Stimulated activated CD4-positive, alpha-beta T cell treated with anti-CD3 and anti-CD28 coated beads, Interleukin-2, amount 100 ng/mL, for 4 hours (primary cell): ENCODE measurements around the gene SETDB2.

ENCODE experiments used
- DNase-seq: peaks from one replicate; pipeline ENCODE4 v3.0.0-alpha.2; 2020; ENCODE audit warnings: low read depth

Gene SETDB2

DNA sequence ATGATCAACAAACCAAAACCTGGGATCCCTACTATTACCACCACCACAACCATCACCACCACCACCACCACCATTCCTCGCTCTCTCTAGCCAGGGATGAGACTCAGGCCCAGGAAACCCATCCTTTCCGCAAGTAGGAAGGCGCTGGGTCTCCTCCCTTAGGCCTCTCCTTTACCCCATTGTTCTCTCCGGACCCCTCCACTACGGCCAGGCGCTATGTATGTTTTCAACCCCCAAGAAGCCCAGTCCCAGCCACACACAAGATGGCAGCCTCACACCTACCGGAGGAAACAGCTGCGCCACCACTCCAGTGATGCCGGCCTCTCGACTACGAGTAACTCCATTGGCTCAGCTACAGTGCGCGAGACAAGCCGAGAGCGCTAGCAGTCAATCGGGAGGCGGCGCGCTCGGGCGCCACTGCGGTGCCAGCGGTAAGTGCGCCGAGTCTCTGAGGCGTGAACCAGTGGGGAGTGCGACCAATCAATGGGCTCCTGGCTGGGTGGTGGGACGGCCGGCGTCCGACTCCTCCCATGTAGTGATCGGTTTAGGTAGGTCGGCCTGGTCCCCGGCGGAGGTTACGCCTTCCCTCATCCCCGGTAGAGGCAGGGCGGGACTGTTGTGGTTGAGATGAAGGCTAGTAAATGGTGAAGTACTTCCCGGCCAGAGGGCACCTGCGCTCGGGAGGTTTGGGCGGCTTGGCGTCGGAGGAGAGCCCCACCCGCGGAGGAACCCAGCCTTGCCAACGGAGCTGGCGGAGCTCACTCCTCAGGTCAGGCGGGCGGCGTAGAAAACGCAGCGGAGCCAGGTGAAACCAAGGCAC, at the start of gene SETDB2, which contains the start of gene CAB39L:
TSS of gene SETDB2 (plus strand) at position 571 of the 820 bp plus-strand sequence. CDS start 7,620 bp downstream, outside the sequence.
TSS of gene CAB39L (minus strand) at position 361 of the 820 bp plus-strand sequence. CDS start 61,154 bp downstream, outside the sequence.
- peak; percentile 98 for DNase-seq

GRCh38 chr13:49395451-49395865, 48.6 kb upstream of the SETDB2 start:
- DNase-seq, result no peak

DNA sequence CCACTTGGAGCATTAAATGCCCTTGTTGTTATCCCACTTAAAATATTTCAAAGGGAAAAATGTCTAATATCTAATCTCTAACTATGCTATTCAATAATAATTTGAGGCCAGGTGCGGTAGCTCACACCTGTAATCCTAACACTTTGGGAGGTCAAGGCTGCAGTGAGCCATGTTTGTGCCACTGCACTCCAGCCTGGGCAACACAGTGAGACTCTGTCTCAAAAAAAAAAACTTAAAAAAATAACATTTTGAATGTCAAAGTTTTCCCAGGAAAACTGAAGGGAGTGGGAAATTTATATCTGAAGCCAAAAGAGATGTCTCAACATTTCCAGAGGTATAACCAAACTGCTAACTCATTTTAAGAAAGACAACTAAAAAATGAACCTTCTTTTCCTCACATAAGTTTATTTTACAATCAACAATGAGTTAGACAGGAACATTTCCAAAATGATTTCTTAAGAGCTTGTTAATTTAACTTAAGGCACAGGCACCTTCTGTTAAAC, 48.1 kb upstream of the SETDB2 start:
- no peak for DNase-seq

DNA sequence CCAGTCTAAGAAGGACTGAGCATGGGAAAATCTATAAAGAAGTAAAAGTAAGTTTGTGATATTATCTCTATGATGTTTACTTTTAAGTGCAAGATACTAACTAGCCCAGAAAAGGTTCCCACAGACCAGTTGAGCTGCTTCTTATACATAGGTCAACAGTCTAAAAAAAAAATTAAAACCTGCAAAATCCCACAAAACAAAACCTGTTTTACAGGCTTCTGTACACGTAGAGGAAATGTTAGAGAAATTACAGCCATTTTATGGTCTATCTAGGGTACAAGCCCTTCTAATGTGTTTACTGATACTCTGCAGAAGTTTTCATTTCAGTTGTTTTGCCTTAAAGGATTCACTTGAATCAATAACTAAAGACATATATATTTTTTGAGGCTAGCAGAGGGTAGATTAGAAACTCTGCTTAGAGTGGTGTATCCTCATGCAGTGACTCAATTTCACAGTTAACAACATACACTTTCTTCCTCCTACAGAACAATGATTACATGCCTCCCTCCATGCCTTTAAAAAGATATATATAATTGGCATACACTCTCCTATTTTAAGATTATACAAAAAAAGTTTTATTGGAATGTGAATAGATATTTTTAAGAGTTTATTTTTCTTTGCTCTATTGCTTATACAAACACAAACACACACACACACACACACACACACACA, 44.1 kb upstream of the SETDB2 start:
- DNase-seq, result no peak

DNA sequence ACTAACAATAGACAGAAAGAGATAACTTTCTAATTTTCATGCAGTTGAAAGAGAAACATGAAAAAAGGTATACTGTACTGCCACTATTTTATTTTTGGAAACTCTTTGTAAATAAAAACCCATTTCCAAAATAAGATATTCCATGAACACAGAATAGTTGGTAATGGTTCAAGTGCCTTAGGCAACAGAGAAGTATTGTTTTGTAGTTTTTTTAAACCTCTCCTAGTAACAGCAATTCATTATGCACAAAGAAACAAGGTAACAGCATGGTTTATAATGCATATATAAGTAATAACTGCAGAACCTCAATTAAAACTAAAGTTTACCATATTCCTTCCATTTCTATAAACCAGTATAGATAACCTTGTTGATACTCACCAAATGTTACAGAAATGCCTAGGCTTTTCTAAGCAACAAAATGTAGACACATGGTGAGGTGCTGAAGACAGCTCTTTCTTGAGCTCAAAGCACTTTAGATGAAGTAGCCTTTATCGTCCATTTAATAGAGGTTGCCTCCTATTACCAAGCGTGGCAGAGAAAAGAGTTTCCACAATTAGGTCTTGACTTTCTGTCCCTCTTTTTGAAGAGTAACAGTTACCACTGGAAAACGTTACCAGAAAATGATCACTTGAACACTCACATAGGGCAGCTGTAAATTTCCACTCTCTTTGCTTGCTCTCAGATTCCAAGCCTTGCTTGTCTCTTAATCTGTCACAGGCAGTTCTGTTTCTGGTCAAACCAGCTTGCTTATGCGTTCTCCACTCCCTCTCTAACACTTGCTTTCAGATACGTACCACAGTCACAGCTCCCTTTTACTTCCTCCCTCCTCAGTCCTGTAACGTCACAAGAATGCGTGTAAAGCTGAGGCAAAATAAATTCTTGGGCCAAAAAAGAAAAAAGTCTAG, 43.1 kb upstream of the SETDB2 start:
- no peak for DNase-seq

DNA sequence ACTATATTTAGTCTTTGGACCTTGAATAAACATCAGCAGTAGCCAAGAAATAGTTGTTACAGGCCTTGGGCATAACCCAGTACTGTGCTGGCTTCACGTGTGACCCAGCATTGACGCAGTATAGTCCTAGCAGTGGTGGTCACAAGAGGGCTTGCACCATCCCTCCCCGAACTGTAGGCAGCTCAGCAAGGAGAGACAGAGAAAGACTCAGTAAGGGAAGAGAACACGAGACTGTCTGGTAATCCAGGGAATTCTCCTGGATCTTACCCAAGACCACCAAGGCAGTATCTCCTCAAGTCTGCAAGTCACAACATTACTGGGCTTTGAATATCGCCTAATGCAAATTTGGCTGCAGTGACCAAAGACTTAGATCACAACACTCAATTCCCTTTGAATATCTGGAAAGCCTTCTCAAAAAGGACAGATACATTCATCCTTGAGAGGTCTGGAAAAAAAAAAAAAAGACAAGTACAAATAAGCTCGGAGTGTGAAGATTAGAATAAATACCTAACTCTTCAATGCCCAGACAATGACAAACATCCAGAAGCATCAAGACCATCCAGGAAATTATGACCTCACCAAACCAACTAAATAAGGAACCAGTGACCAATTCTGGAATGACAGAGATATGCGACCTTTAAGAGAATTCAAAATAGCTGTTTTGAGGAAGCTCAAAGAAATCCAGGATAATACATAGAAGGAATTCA, 39.9 kb upstream of the SETDB2 start:
- DNase-seq, result no peak

GRCh38 chr13:49404703-49405020, 39.4 kb upstream of the SETDB2 start:
- no peak for DNase-seq

GRCh38 chr13:49407068-49407467, 37.0 kb upstream of the SETDB2 start:
- DNase-seq, result no peak

- DNase-seq, result no peak
Observed at GRCh38 chr13:49407936-49408335, 36.1 kb upstream of the SETDB2 start.

DNA sequence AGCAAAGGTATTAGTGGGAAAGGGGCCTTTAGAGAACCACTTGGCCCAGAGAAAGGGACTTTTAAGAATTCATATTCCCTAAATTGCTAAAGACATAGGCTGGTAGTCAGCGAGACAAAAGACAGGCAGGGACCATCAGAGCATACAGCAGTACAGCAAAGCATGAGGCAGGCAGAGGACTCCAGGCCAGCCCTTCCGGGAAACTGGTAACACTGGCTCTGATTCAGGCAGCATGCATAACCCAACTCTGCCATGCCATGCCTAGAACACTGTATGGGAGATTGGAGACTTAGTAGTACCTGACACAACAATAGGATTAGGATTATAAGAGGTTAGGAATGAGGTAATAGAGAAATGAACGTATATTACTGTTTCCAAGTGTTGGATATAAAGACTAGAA, 35.1 kb upstream of the SETDB2 start:
- no peak for DNase-seq

GRCh38 chr13:49410006-49410405, 34.1 kb upstream of the SETDB2 start:
- no peak for DNase-seq

- no peak for DNase-seq
Observed at GRCh38 chr13:49410477-49410876, 33.6 kb upstream of the SETDB2 start.

DNA sequence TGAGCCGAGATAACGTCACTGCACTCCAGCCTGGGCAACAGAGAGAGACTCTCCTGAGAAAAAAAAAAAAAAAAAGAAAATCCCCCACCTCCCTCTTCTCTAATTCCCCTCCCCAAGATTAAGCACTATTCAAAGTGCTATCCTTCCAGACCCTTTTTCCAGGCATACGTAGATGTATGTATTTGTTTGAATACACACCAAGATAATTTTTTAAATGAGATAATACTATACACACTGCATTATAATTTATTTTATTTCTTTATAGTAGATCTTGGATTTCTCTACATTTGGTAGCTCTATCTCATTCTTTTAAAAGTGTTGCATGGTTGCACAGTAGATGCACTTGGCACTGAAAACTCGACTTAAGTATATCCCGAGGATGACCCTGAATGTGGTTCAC, 32.7 kb upstream of the SETDB2 start:
- DNase-seq, result no peak

- no peak for DNase-seq
Observed at GRCh38 chr13:49412749-49413148, 31.3 kb upstream of the SETDB2 start.

GRCh38 chr13:49417161-49417560, 26.9 kb upstream of the SETDB2 start:
- DNase-seq, result no peak

DNA sequence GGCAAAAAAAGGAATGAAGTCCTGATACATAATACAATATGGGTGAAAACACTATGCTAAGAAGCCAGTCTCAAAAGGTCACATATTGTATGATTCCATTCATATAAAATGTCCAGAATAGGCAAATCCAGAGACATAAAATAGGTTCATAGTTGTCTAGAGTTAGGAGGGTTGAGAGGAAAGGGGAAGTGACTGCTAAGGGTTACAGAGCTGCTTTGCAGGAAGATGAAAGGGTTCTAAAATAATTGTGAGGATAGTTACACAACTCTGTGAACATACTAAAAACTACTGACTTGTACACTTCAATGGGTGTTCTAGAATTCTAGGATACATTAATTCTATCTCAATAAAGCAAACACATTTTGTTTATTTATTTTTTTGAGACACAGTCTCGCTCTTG, 25.9 kb upstream of the SETDB2 start:
- no peak for DNase-seq

DNA sequence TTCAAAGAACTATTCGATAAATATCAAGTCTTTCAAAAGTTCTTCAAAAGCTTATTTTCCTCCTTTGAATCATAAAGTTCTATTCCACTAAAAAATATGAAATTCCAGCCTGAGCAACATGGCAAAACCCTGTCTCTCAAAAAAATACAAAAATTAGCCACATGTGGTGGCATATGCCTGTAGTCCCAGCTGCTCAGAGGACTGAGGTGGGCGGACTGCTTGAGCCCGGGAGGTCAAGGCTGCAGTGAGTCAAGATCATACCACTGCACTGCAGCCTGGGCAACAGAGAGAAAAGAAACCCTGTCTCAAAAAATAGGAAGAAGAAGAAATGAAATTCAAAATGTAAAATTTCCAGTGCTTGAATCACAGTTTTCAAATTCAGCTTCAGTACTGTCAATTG, 24.8 kb upstream of the SETDB2 start:
- DNase-seq, result no peak

DNA sequence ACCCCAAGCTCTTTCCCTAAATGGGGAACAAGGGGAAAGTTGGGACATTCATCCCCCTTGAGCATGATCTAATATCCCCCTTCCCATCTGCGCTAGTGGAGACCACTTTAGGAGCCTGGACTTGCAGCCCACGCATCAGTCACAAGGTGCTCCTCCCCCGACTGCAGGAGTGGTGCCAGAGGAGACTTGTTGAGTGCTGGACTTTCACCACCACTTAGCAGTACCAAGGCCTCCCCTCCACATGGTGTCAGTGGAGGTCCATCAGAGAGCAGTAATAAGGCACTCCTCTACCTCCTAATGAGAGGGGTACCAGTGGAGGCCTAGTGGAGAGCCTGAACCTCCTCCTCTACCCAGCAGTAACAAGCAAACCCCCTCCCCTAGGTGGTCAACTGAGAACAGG, 22.7 kb upstream of the SETDB2 start:
- DNase-seq, result peak; percentile 32

GRCh38 chr13:49424011-49424560, 20.0 kb upstream of the SETDB2 start:
- DNase-seq, result no peak

GRCh38 chr13:49428041-49428763, 15.9 kb upstream of the SETDB2 start:
- no peak for DNase-seq

DNA sequence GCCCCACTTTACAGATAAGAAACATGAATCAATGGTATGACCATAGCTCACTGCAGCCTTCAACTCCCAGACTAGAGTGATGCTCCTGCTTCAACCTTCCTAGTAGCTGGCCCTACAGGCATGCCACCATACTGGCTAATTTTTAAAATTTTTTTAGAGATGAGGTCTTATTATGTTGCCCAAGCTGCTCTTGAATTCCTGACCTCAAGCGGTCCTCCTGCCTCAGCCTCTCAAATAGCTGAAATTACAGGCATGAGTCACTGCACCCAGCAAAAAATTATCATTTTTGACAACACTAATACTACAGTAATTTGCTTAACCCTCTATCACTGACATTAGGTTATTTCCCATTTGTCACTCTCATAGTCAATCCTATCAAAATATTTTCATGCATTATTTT, 15.0 kb upstream of the SETDB2 start:
- DNase-seq, result no peak
